GM23338 (cell line): Measurements from ENCODE around the gene CFAP97. TPM values are rescaled to one million over a fixed set of nuclear protein-coding genes. Genes with fewer than 3 reads are reported as not detected.
"Not testable (repeated sequence)": the region's sequence is repeated elsewhere in the genome, so short reads cannot be mapped to it uniquely, and the experiment has no call there.

ENCODE experiments used
- ATAC-seq: fragments of 200-7000 bp; cut with Tn5 transposase; 3 replicates; pipeline ENCODE4 v1.9.1; 2020
- DNase-seq: peaks from one replicate; pipeline ENCODE4 v3.0.0-alpha.2; 2015; ENCODE audit warnings: low spot score
- H2AFZ ChIP-seq: fragments of 200-600 bp; sonication (generic); 2 replicates; pipeline ENCODE4 v1.8.0; 2016; ENCODE audit warnings: antibody characterized with exemption, mild to moderate bottlenecking, moderate library complexity
- H3F3A ChIP-seq: fragments of 200-600 bp; sonication (generic); replicated peaks from 2 replicates; pipeline ENCODE4 v1.8.0; 2017; ENCODE audit warnings: antibody characterized with exemption, mixed run types, low read depth
- H3K27ac ChIP-seq: fragments of 200-600 bp; sonication (generic); 2 replicates; pipeline ENCODE4 v1.6.1; 2016; ENCODE audit warnings: low read depth
- H3K27me3 ChIP-seq: fragments of 200-600 bp; sonication (generic); 2 replicates; pipeline ENCODE4 v1.8.0; 2016; ENCODE audit warnings: mild to moderate bottlenecking, mixed run types, moderate library complexity; ENCODE audit not compliant: insufficient read depth
- H3K36me3 ChIP-seq: fragments of 200-600 bp; sonication (generic); 2 replicates; pipeline ENCODE4 v1.8.0; 2016; ENCODE audit warnings: mild to moderate bottlenecking; ENCODE audit not compliant: insufficient read depth
- H3K4me1 ChIP-seq: fragments of 200-600 bp; sonication (generic); 2 replicates; pipeline ENCODE4 v1.8.0; 2016; ENCODE audit warnings: mild to moderate bottlenecking, moderate library complexity; ENCODE audit not compliant: insufficient read depth
- H3K4me2 ChIP-seq: fragments of 200-600 bp; sonication (generic); 2 replicates; pipeline ENCODE4 v1.7.1; 2017; ENCODE audit warnings: mixed run types
- H3K4me3 ChIP-seq: fragments of 200-600 bp; sonication (generic); 2 replicates; pipeline ENCODE4 v1.6.1; 2016; ENCODE audit warnings: mixed run types
- H3K79me2 ChIP-seq: fragments of 200-600 bp; sonication (generic); replicated peaks from 2 replicates; pipeline ENCODE4 v1.8.0; 2017; ENCODE audit warnings: mild to moderate bottlenecking; ENCODE audit not compliant: insufficient read depth
- H3K9me2 ChIP-seq: fragments of 200-600 bp; sonication (generic); 2 replicates; pipeline ENCODE4 v1.8.0; 2017; ENCODE audit not compliant: insufficient read depth
- H4K20me1 ChIP-seq: fragments of 200-600 bp; sonication (generic); replicated peaks from 2 replicates; pipeline ENCODE4 v1.8.0; 2017; ENCODE audit warnings: mild to moderate bottlenecking; ENCODE audit not compliant: insufficient read depth
- H3K27ac Mint-ChIP-seq: 2 replicates; pipeline ENCODE4 v1.8.0; 2020; ENCODE audit warnings: inconsistent platforms, mild to moderate bottlenecking, moderate library complexity, mixed read lengths
- H3K27me3 Mint-ChIP-seq: 3 replicates; pipeline ENCODE4 v1.8.0; 2022; ENCODE audit warnings: low read depth, mild to moderate bottlenecking, moderate library complexity, mixed read lengths, inconsistent platforms; ENCODE audit not compliant: insufficient read depth, poor library complexity
- H3K36me3 Mint-ChIP-seq: 3 replicates; pipeline ENCODE4 v1.8.0; 2021; ENCODE audit warnings: low read depth, mild to moderate bottlenecking, inconsistent platforms, moderate library complexity, mixed read lengths
- H3K4me1 Mint-ChIP-seq: 3 replicates; pipeline ENCODE4 v1.8.0; 2020; ENCODE audit warnings: mild to moderate bottlenecking, inconsistent platforms, mixed read lengths
- H3K4me3 Mint-ChIP-seq: 3 replicates; pipeline ENCODE4 v1.8.0; 2021; ENCODE audit warnings: moderate library complexity, mild to moderate bottlenecking, inconsistent platforms, mixed read lengths
- H3K9me3 Mint-ChIP-seq: 3 replicates; pipeline ENCODE4 v1.8.0; 2020; ENCODE audit warnings: moderate library complexity, mild to moderate bottlenecking, inconsistent platforms, mixed read lengths
- CREB1 ChIP-seq: fragments of 250-450 bp; sonication (Bioruptor Pico); IDR thresholded peaks from 2 replicates; pipeline ENCODE4 v1.5.0; 2020; ENCODE audit warnings: low read depth, mild to moderate bottlenecking, moderate library complexity
- EZH2 ChIP-seq: fragments of 200-600 bp; sonication (generic); IDR thresholded peaks from one replicate; pipeline ENCODE4 v1.8.0; 2017; ENCODE audit warnings: antibody characterized with exemption, mild to moderate bottlenecking, low read depth; ENCODE audit not compliant: unreplicated experiment
- JUNB ChIP-seq: IDR thresholded peaks from one replicate; pipeline ENCODE4 v1.6.1; 2016; ENCODE audit warnings: antibody characterized with exemption; ENCODE audit not compliant: unreplicated experiment
- REST ChIP-seq: IDR thresholded peaks from one replicate; pipeline ENCODE4 v1.6.1; 2018; ENCODE audit warnings: antibody characterized with exemption; ENCODE audit not compliant: unreplicated experiment
- STAT1 ChIP-seq: IDR thresholded peaks from one replicate; pipeline ENCODE4 v1.6.1; 2016; ENCODE audit warnings: antibody characterized with exemption; ENCODE audit not compliant: unreplicated experiment
- polyA plus RNA-seq: library from polyadenylated mRNA; unstranded; fragments of >200 nt; fragmentation: Nextera tagmentation; extraction: Ambion mirVana; gene quantifications from 2 replicates; pipeline ENCODE4 v1.2.1, GENCODE V29; 2016
- total RNA-seq: library from RNA; depleted of rRNA; stranded (reverse); fragments of >200 nt; shearing (Covaris generic); gene quantifications from 2 replicates; pipeline ENCODE4 v1.2.3, GENCODE V29; 2014

CFAP97 gene
- total and polyA plus RNA-seq, 2 experiments from 2014 or later: 37.7 to 73.3 TPM

DNA sequence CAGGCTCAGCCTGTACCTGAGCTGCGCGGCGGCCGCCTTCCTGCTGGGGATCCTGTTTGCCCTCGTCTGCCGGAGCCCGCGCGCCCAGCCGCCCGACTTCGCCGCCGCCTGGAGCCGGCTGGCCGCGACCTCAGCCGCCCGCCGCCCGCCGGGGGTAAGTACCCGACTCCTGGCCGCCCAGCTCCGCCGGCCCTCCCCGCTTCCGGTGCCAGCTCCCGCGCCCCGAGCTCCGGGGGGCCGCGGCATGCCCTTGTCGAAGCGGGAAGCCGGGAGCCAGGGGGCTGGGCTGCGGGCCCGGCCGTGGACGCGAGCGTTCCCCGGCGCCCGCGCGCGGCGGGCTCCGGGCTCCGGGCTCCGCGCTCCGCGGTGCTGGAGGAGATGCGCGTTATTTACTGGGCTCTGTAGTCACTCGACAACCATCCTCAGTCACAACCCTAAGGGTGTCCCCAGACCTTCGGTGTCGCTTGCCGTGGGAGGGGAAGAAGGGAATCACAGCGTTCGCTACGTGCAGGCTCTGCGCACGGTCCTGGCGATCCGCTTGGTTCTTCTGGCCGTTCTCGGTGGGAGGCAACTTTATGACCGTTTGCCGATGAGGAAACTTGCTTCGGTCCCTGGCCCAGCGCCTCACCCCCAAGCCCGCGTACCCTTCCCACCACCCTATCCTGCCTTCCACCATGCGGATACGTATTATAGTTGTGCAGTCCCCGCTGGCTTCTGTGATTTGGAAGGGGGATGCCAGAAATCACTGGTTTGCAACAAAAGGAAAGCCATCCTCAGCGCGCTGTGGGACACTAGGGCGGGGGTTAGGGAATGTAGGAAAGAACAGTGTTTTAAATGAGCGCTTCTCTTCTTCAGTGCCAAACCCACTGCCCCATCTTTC is 6.5 kb upstream of the CFAP97 start:
- no peaks in the 10 kb centered on the region; the same call in 1 of the 2 replicates for H3F3A ChIP-seq
- peak overlapping the region; percentile 80 for H2AFZ ChIP-seq
- peaks cover 41% of the 10 kb centered on the region for H3K27me3 ChIP-seq
- Mint-ChIP-seq H3K4me3 (peak overlapping the region; percentile 93), H3K4me1 (peaks cover 40% of the 10 kb centered on the region), H3K27me3 (peaks cover 35% of the 10 kb centered on the region), H3K27ac (no peak overlapping the region), H3K9me3 (no peaks in the 10 kb centered on the region; the same call in 2 of the 3 replicates), H3K36me3 (no peaks in the 10 kb centered on the region; the same call in 2 of the 3 replicates)
- peaks cover 40% of the 10 kb centered on the region for H3K4me1 ChIP-seq
- no peaks in the 10 kb centered on the region for H3K36me3 ChIP-seq
- H3K4me2 ChIP-seq: peak overlapping the region; percentile 91
- H3K9me2 ChIP-seq: no peaks in the 10 kb centered on the region
- TF ChIP-seq JUNB (peak; percentile 24), REST (no peak)
- ATAC-seq (peak; percentile 20), DNase-seq (peak; percentile 62)
- peak overlapping the region; percentile 84 for H3K4me3 ChIP-seq
- H3K27ac ChIP-seq: no peak overlapping the region
- peaks cover 2% of the 10 kb centered on the region; the same call in 1 of the 2 replicates for H4K20me1 ChIP-seq
- peaks cover 47% of the 10 kb centered on the region for H3K79me2 ChIP-seq

- H3K27ac Mint-ChIP-seq, H3K9me2 ChIP-seq, H3K27ac ChIP-seq, H4K20me1 ChIP-seq, H3K4me3 Mint-ChIP-seq, H3F3A ChIP-seq, H3K9me3 Mint-ChIP-seq, DNase-seq, H3K36me3 ChIP-seq, H3K36me3 Mint-ChIP-seq, H2AFZ ChIP-seq: not testable (repeated sequence)
- peaks cover 34% of the 10 kb centered on the region for H3K4me1 ChIP-seq
- peaks cover 41% of the 10 kb centered on the region for H3K79me2 ChIP-seq
- H3K27me3 ChIP-seq: peaks cover 45% of the 10 kb centered on the region
- peaks cover 40% of the 10 kb centered on the region for H3K4me1 Mint-ChIP-seq
- H3K4me2 ChIP-seq: peak overlapping the region; percentile 91; the same call in 1 of the 2 replicates
- peaks cover 40% of the 10 kb centered on the region for H3K27me3 Mint-ChIP-seq
- H3K4me3 ChIP-seq: peak overlapping the region; percentile 84
- peak; percentile 35; the same call in 1 of the 3 replicates for ATAC-seq
These were observed 6.0 kb upstream of the CFAP97 start for GRCh38 chr4:185209852-185210101.

DNA sequence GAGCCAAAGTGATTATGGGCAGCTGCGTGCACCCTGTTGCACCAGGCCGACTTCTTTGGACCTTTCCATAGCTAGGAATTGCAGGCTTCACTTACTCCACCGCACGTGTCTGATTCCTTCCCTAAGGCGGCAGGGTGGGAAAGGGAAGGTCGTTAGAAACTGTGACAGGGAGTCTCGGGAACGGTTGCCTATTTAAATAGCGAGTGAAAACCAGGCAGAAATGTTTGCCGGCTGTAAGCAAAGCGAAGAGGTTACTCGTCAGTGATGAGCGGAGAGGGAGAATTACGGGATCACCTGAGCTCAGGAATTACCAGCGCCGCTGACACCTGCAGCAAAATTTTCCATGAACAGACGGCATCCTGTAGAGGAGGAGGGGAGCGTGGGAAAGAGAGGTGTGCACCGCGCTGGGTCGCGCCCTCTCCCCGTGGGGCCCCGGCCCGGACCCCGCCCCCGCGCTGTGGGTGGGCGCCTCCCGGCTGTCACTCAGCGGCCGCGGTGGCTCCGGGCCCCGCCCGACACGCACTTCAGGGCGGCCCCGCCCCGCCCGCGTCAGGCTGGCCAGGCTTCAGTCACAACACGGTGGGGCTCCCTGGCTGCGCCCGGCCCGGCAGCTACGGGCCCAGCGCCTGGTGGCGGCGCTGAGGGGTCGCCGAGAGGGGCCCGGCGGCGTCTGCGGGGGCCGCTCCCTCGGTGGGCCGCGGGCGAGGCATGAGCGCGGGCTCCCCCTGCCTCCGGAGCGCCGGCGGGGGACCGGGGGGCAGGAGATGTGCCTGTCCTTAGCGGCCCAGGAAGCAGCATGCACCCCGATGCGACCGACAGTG is 5.4 kb upstream of the CFAP97 start, which contains the start of gene SNX25:
Gene SNX25 (plus strand): TSS at position 568 of the 821 bp plus-strand sequence. CDS start 229 bp downstream, at position 797.
- DNase-seq: peak; percentile 82
- Histone ChIP-seq H3K9me2 (no peaks in the 10 kb centered on the region), H3K79me2 (peaks cover 36% of the 10 kb centered on the region), H3K4me2 (peak within 1 kb of the TSS; percentile 91), H3F3A (peaks cover 3% of the 10 kb centered on the region; the same call in 1 of the 2 replicates), H4K20me1 (0 out of 2 replicates have a peak, but pooled peaks cover 2% of the 10 kb centered on the region), H3K27me3 (peaks cover 50% of the 10 kb centered on the region), H2AFZ (peak within 1 kb of the TSS; percentile 80), H3K4me1 (peaks cover 33% of the 10 kb centered on the region), H3K27ac (no peak within 1 kb of the TSS), H3K4me3 (peak within 1 kb of the TSS; percentile 84), H3K36me3 (no peaks in the 10 kb centered on the region)
- H3K27me3 Mint-ChIP-seq: peaks cover 43% of the 10 kb centered on the region
- ATAC-seq: peak; percentile 87
- no peak within 1 kb of the TSS for H3K27ac Mint-ChIP-seq
- peaks cover 41% of the 10 kb centered on the region for H3K4me1 Mint-ChIP-seq
- no peaks in the 10 kb centered on the region; the same call in 2 of the 3 replicates for H3K36me3 Mint-ChIP-seq
- no peaks in the 10 kb centered on the region; the same call in 2 of the 3 replicates for H3K9me3 Mint-ChIP-seq
- peak within 1 kb of the TSS; percentile 93 for H3K4me3 Mint-ChIP-seq
- TF ChIP-seq STAT1 (no peak), EZH2 (no peak), CREB1 (peak; percentile 58), REST (no peak), JUNB (no peak)
